HepG2 (cell line): ENCODE data around the gene ZBED1. TPM values are rescaled to one million over a fixed set of nuclear protein-coding genes. Genes with fewer than 3 reads are reported as not detected.

ENCODE experiments used
- ATAC-seq: fragments of 200-7000 bp; cut with Tn5 transposase; 3 replicates; pipeline ENCODE4 v1.9.1; 2020; ENCODE audit warnings: mild to moderate bottlenecking, moderate library complexity
- BruUV-seq: library from RNA; stranded (reverse); fragments of 400-500 nt; replicated peaks from 2 replicates; lab custom pipeline; 2021; lab: Mats Ljungman, UMichigan
- CTCF ChIA-PET: fragments of 300-600 bp; formaldehyde crosslinking; extraction: SDS; loops from one replicate; lab custom pipeline; 2021; ENCODE audit warnings: low total read pairs, inconsistent platforms, low intra/inter-chr PET ratio; lab: Yijun Ruan, JAX
- POLR2A ChIA-PET: fragments of 350-600 bp; sonication (Branson Sonifier 250); formaldehyde crosslinking; loops from one replicate; lab custom pipeline; 2020; ENCODE audit warnings: antibody characterized with exemption, inconsistent platforms; lab: Yijun Ruan, JAX
- DNase-seq: peaks from one replicate; pipeline ENCODE4 v3.0.0-alpha.2; 2015; ENCODE audit warnings: low spot score
- FAIRE-seq: peaks from 3 replicates; lab custom pipeline; 2011; peaks lifted over from hg19 to GRCh38; lab: Jason Lieb, UNC
- H2AFZ ChIP-seq: one replicate; pipeline ENCODE4 v1.6.1; 2011; ENCODE audit warnings: low read length, inconsistent platforms
- H3K27ac ChIP-seq: fragments of 300-600 bp; 3 replicates; pipeline ENCODE4 v1.8.0; 2011; ENCODE audit warnings: mixed run types, mild to moderate bottlenecking, mixed read lengths, low read length, inconsistent platforms; ENCODE audit not compliant: insufficient read depth; ENCODE audit errors: extremely low read length
- H3K27me3 ChIP-seq, 2 experiments: fragments of 200-600 bp in 1 of 2; 2 replicates in 1 of 2; 3 replicates in 1 of 2; pipeline versions ENCODE4 v1.6.0 to v1.8.0; 2011; ENCODE audit warnings: low read length in 2 of 2, mild to moderate bottlenecking in 2 of 2, moderate library complexity in 2 of 2, inconsistent platforms in 1 of 2; ENCODE audit not compliant: insufficient read depth in 2 of 2, control insufficient read depth in 1 of 2
- H3K36me3 ChIP-seq, 2 experiments: fragments of 200-600 bp in 1 of 2; replicated peaks in 1 of 2; 2 replicates in 1 of 2; 3 replicates in 1 of 2; pipeline versions ENCODE4 v1.5.1 to v1.8.0; 2011; ENCODE audit warnings: low read length in 2 of 2, inconsistent platforms in 1 of 2; ENCODE audit not compliant: insufficient read depth in 2 of 2, control insufficient read depth in 1 of 2
- H3K4me1 ChIP-seq: 2 replicates; pipeline ENCODE4 v1.5.1; 2012; ENCODE audit warnings: low read length, inconsistent platforms; ENCODE audit not compliant: insufficient read depth
- H3K4me2 ChIP-seq: 2 replicates; pipeline ENCODE4 v1.6.0; 2011; ENCODE audit warnings: low read depth, low read length, inconsistent platforms
- H3K4me3 ChIP-seq, 3 experiments: fragments of 200-600 bp in 1 of 3; sonication (generic), shearing (Covaris generic) in 1 of 3; replicated peaks in 1 of 3; 2 replicates each; pipeline ENCODE4 v1.5.1; 2011 to 2016; ENCODE audit warnings: low read length in 3 of 3, inconsistent platforms in 2 of 3, low read depth in 2 of 3, mild to moderate bottlenecking in 2 of 3, control low read depth in 1 of 3, mixed read lengths in 1 of 3; ENCODE audit not compliant: insufficient read depth in 1 of 3
- H3K79me2 ChIP-seq: one replicate; pipeline ENCODE4 v1.6.1; 2011; ENCODE audit warnings: low read length, inconsistent platforms; ENCODE audit not compliant: insufficient read depth
- H3K9ac ChIP-seq: 2 replicates; pipeline ENCODE4 v1.6.0; 2011; ENCODE audit warnings: mild to moderate bottlenecking, low read depth, low read length, inconsistent platforms; ENCODE audit not compliant: insufficient read depth
- H3K9me3 ChIP-seq: 2 replicates; pipeline ENCODE4 v1.5.1; 2012; ENCODE audit warnings: mild to moderate bottlenecking, low read length
- H4K20me1 ChIP-seq: 2 replicates; pipeline ENCODE4 v1.6.0; 2011; ENCODE audit warnings: inconsistent platforms, mild to moderate bottlenecking, low read length, moderate library complexity; ENCODE audit not compliant: insufficient read depth
- BRCA1 ChIP-seq: sonication (generic); formaldehyde crosslinking; IDR thresholded peaks from 2 replicates; pipeline ENCODE4 v1.4.0; 2020; ENCODE audit warnings: missing genetic modification reagents
- CCAR2 ChIP-seq: fragments of 200-400 bp; formaldehyde crosslinking; optimal IDR thresholded peaks from 2 replicates; pipeline ENCODE3; 2018; ENCODE audit warnings: low read depth, mild to moderate bottlenecking, low read length, moderate library complexity
- CEBPB ChIP-seq: IDR thresholded peaks from 2 replicates; pipeline ENCODE4 v1.6.1; 2011; ENCODE audit warnings: low read depth, low read length, improper control_type of control experiment, borderline replicate concordance
- FOSL2 ChIP-seq: sonication (generic); formaldehyde crosslinking; IDR thresholded peaks from 2 replicates; pipeline ENCODE4 v1.4.0; 2020; ENCODE audit warnings: missing genetic modification reagents
- FOXA1 ChIP-seq, 2 experiments: fragments of 450-650 bp in 1 of 2; sonication (generic) in 1 of 2; formaldehyde crosslinking in 1 of 2; IDR thresholded peaks; 2 replicates each; pipeline versions ENCODE4 v1.4.0 to v1.6.1; 2016 to 2020; ENCODE audit warnings: missing genetic modification reagents in 1 of 2
- JUNB ChIP-seq: sonication (generic); formaldehyde crosslinking; IDR thresholded peaks from 2 replicates; pipeline ENCODE4 v1.8.0; 2022; ENCODE audit warnings: missing genetic modification reagents, mild to moderate bottlenecking, borderline replicate concordance
- MATR3 ChIP-seq: sonication (generic); formaldehyde crosslinking; IDR thresholded peaks from 2 replicates; pipeline ENCODE4 v1.4.0; 2020; ENCODE audit warnings: missing genetic modification reagents
- NFRKB ChIP-seq: fragments of 450-650 bp; IDR thresholded peaks from 2 replicates; pipeline ENCODE4 v1.6.1; 2017
- PHB2 ChIP-seq: fragments of 450-650 bp; IDR thresholded peaks from 2 replicates; pipeline ENCODE4 v1.6.1; 2018; ENCODE audit not compliant: partially characterized antibody
- RBM39 ChIP-seq: fragments of 200-400 bp; formaldehyde crosslinking; IDR thresholded peaks from one replicate; pipeline ENCODE4 v1.6.1; 2018; ENCODE audit warnings: antibody characterized with exemption, mild to moderate bottlenecking, low read depth, low read length; ENCODE audit not compliant: poor library complexity, severe bottlenecking
- SIN3A ChIP-seq: IDR thresholded peaks from 2 replicates; pipeline ENCODE4 v1.6.1; 2011; ENCODE audit warnings: low read depth, mild to moderate bottlenecking, control low read depth, low read length, borderline replicate concordance
- ZBTB39 ChIP-seq: sonication (generic); formaldehyde crosslinking; IDR thresholded peaks from 2 replicates; pipeline ENCODE4 v1.5.0; 2020; ENCODE audit warnings: missing genetic modification reagents
- ZNF225 ChIP-seq: sonication (generic); formaldehyde crosslinking; IDR thresholded peaks from 2 replicates; pipeline ENCODE4 v1.4.0; 2020; ENCODE audit warnings: mild to moderate bottlenecking, missing genetic modification reagents
- ZNF281 ChIP-seq: sonication (generic); formaldehyde crosslinking; IDR thresholded peaks from 2 replicates; pipeline ENCODE4 v1.4.0; 2020; ENCODE audit warnings: missing genetic modification reagents, borderline replicate concordance
- ZNF552 ChIP-seq: sonication (generic); formaldehyde crosslinking; IDR thresholded peaks from 2 replicates; pipeline ENCODE4 v1.9.0; 2022; ENCODE audit warnings: missing genetic modification reagents, mild to moderate bottlenecking, borderline replicate concordance
- ZNF572 ChIP-seq: sonication (generic); formaldehyde crosslinking; IDR thresholded peaks from 2 replicates; pipeline ENCODE4 v1.5.1; 2020; ENCODE audit warnings: mild to moderate bottlenecking, missing genetic modification reagents
- ZNF576 ChIP-seq: sonication (generic); formaldehyde crosslinking; IDR thresholded peaks from 2 replicates; pipeline ENCODE4 v1.4.0; 2020; ENCODE audit warnings: mild to moderate bottlenecking, missing genetic modification reagents
- ZNF761 ChIP-seq: sonication (generic); formaldehyde crosslinking; conservative IDR thresholded peaks from 2 replicates; pipeline ENCODE4 v1.4.0; 2020; ENCODE audit warnings: mild to moderate bottlenecking, missing genetic modification reagents
- ZNF792 ChIP-seq: IDR thresholded peaks from 2 replicates; pipeline ENCODE4 v1.6.1; 2016
- ZNF839 ChIP-seq: sonication (generic); formaldehyde crosslinking; IDR thresholded peaks from 2 replicates; pipeline ENCODE4 v1.4.0; 2020; ENCODE audit warnings: missing genetic modification reagents, mild to moderate bottlenecking, borderline replicate concordance
- WGBS: methylation state at CpG from one replicate; pipeline ENCODE4 v1.1.6; 2017; ENCODE audit warnings: low lambda C conversion rate; 5-methylcytosine and 5-hydroxymethylcytosine counted together
- in situ Hi-C: cut with HindIII; loops from 2 replicates; pipeline ENCODE4 v1.10.0; 2017; ENCODE audit warnings: low pct_unique_long_range_greater_than_20kb; ENCODE audit not compliant: extremely low pct_ligation_motif_present
- intact Hi-C: fragments of 100-400 bp; cut with micrococcal nuclease; formaldehyde crosslinking; loops from one replicate; pipeline ENCODE4 v1.10.0; 2022; ENCODE audit not compliant: unreplicated experiment
- polyA plus RNA-seq, 8 experiments: library from polyadenylated mRNA; depleted of rRNA in 3 of 8; stranded (reverse) in 7 of 8; unstranded in 1 of 8; fragments of >200 nt; fragmentation: Illumina TruSeq in 4 of 8; extraction: Trizol in 4 of 8; gene quantifications; 2 replicates each; pipeline versions ENCODE4 v1.2.1 to v1.2.3, GENCODE V29; 2011 to 2016; ENCODE audit warnings: low read depth in 4 of 8, missing spikeins in 1 of 8, mixed read lengths in 1 of 8; ENCODE audit not compliant: insufficient read depth in 1 of 8
- total RNA-seq, 5 experiments: library from RNA; depleted of rRNA; stranded (reverse); fragments of >200 nt; fragmentation: Illumina TruSeq; extraction: Trizol; gene quantifications; 2 replicates each; pipeline ENCODE4 v1.2.3, GENCODE V29; 2016; ENCODE audit warnings: low read depth in 1 of 5

The ZBED1 gene
- total and polyA plus RNA-seq, 2 of the 13 experiments (the other 11 are each of a cell fraction or from before 2014, with no cell fraction given): 20.0 to 29.8 TPM

- TF ChIP-seq MATR3 (CRISPR knock-in tag) (no peak), ZNF281 (CRISPR knock-in tag) (no peak), ZNF576 (no peak)
These were observed 11.7 kb upstream of the ZBED1 start (continued) for GRCh38 chrX:2512501-2512900.

- FAIRE-seq: no peak
- no peak overlapping the region for H3K27ac ChIP-seq
- H3K36me3 ChIP-seq: no peaks in the 10 kb centered on the region
- H3K79me2 ChIP-seq: no peaks in the 10 kb centered on the region
- no peak overlapping the region for H2AFZ ChIP-seq
- in situ Hi-C loops (no loop called here), intact Hi-C loops (no loop called here)
- no peak for ATAC-seq
- DNase-seq: no peak
- BruUV-seq: no TSS peak
- H3K27me3 ChIP-seq: no peaks in the 10 kb centered on the region
- ChIA-PET CTCF (no interaction called here), POLR2A (no interaction called here)
- H3K4me2 ChIP-seq: no peak overlapping the region
- 88% methylated on average over 6 of the region's 6 CpGs for WGBS
- no peaks in the 10 kb centered on the region for H4K20me1 ChIP-seq
- no peak overlapping the region for H3K4me3 ChIP-seq
- no peaks in the 10 kb centered on the region for H3K9me3 ChIP-seq
- no peaks in the 10 kb centered on the region for H3K4me1 ChIP-seq
- H3K9ac ChIP-seq: no peak overlapping the region
- no peak for TF ChIP-seq ZBTB39 (CRISPR knock-in tag)
- TF ChIP-seq ZNF225 (CRISPR knock-in tag): no peak
- no peak for TF ChIP-seq ZNF761 (CRISPR knock-in tag)
- TF ChIP-seq RBM39: no peak
- TF ChIP-seq ZNF792 (CRISPR knock-in tag): no peak
- TF ChIP-seq FOSL2 (CRISPR knock-in tag): no peak
- no peak for TF ChIP-seq CCAR2
- TF ChIP-seq CEBPB: no peak
- TF ChIP-seq ZNF552 (CRISPR knock-in tag): no peak
- TF ChIP-seq BRCA1 (CRISPR knock-in tag): no peak
- TF ChIP-seq ZNF572 (CRISPR knock-in tag): no peak
- no peak for TF ChIP-seq ZNF839 (CRISPR knock-in tag)
- no peak for TF ChIP-seq PHB2
- TF ChIP-seq JUNB (CRISPR knock-in tag): no peak
- no peak for TF ChIP-seq NFRKB
- TF ChIP-seq FOXA1 (IDR thresholded peaks at IDR 0.05): no peak
- no peak for TF ChIP-seq FOXA1 (CRISPR knock-in tag; IDR thresholded peaks at IDR 0.05)
- no peak for TF ChIP-seq SIN3A
These were observed 10.6 kb upstream of the ZBED1 start for GRCh38 chrX:2511326-2511725.
